ENCODE measurements around the gene NEBL. TPM values are rescaled to one million over a fixed set of nuclear protein-coding genes. Genes with fewer than 3 reads are reported as not detected.

NEBL gene
- total and polyA plus RNA-seq, 4 donors, result 19.4 to 74.7 (median 50.1) TPM

DNA sequence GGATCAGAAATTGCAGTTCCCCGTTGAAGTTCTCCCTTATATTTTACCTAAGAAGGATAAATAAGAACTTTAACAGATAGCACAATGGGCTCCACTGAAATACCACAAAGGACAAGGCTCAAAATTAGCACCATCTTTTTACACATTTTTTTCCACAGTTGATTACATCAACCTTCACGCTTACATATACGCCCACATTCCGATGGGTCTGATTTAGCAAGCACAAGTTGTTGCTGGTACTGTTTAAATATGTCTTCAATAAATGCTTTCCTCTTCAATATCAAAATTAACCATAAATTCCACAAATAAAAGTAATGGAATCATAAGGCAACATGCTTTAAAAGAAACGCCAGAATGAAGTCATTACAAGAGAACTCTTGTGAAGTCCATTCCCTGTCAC lies 79.5 kb downstream of the NEBL start:
- 93 to 96% methylated on average over 5 of the region's 5 CpGs for WGBS, 2 donors
- TF ChIP-seq, protein P1, sequence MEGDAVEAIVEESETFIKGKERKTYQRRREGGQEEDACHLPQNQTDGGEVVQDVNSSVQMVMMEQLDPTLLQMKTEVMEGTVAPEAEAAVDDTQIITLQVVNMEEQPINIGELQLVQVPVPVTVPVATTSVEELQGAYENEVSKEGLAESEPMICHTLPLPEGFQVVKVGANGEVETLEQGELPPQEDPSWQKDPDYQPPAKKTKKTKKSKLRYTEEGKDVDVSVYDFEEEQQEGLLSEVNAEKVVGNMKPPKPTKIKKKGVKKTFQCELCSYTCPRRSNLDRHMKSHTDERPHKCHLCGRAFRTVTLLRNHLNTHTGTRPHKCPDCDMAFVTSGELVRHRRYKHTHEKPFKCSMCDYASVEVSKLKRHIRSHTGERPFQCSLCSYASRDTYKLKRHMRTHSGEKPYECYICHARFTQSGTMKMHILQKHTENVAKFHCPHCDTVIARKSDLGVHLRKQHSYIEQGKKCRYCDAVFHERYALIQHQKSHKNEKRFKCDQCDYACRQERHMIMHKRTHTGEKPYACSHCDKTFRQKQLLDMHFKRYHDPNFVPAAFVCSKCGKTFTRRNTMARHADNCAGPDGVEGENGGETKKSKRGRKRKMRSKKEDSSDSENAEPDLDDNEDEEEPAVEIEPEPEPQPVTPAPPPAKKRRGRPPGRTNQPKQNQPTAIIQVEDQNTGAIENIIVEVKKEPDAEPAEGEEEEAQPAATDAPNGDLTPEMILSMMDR (IDR thresholded peaks at IDR 0.05; ENCODE audit: control extremely low read depth, extremely low read depth), result no peak
- Histone ChIP-seq H3K36me3 (ENCODE audit: control insufficient read depth in 4 of 4, insufficient read depth in 4 of 4, low read length in 4 of 4) (peaks cover 0 to 8% (median 4%) of the 10 kb centered on the region in 4 donors), H3K4me1 (ENCODE audit: control insufficient read depth in 5 of 5, insufficient read depth in 5 of 5, low read length in 5 of 5) (no peaks in the 10 kb centered on the region), H3K9me3 (ENCODE audit: control insufficient read depth in 4 of 4, insufficient read depth in 3 of 4, low read length in 3 of 4) (no peaks in the 10 kb centered on the region), H3K9ac (ENCODE audit: insufficient read depth in 1 of 2, low read length in 2 of 2) (no peak overlapping the region), H3K4me3 (no peak overlapping the region), H3K27me3 (ENCODE audit: control insufficient read depth in 3 of 3, insufficient read depth in 3 of 3, low read length in 2 of 3) (no peaks in the 10 kb centered on the region), H3K27ac (ENCODE audit: low read depth in 1 of 2, low read length in 1 of 2) (no peak overlapping the region)
- DNase-seq (no peak), ATAC-seq (ENCODE audit: insufficient read depth, low FRiP score) (no peak)

GRCh38 chr10:20817116-20817515 lies 80.0 kb downstream of the NEBL start:
- Histone ChIP-seq H3K9me3 (ENCODE audit: control insufficient read depth in 4 of 4, insufficient read depth in 3 of 4, low read length in 3 of 4) (no peaks in the 10 kb centered on the region), H3K9ac (ENCODE audit: insufficient read depth in 1 of 2, low read length in 2 of 2) (no peak overlapping the region), H3K27ac (ENCODE audit: low read depth in 1 of 2, low read length in 1 of 2) (no peak overlapping the region), H3K36me3 (ENCODE audit: control insufficient read depth in 4 of 4, insufficient read depth in 4 of 4, low read length in 4 of 4) (peaks cover 0 to 8% (median 4%) of the 10 kb centered on the region in 4 donors), H3K4me1 (ENCODE audit: control insufficient read depth in 5 of 5, insufficient read depth in 5 of 5, low read length in 5 of 5) (no peaks in the 10 kb centered on the region), H3K4me3 (no peak overlapping the region), H3K27me3 (ENCODE audit: control insufficient read depth in 3 of 3, insufficient read depth in 3 of 3, low read length in 2 of 3) (no peaks in the 10 kb centered on the region)
- 88 to 93% methylated on average over 3 of the region's 3 CpGs for WGBS, 2 donors
- TF ChIP-seq, protein P1 (IDR thresholded peaks at IDR 0.05; ENCODE audit: control extremely low read depth, extremely low read depth), result no peak
- ATAC-seq (ENCODE audit: insufficient read depth, low FRiP score) (no peak), DNase-seq (no peak)

DNA sequence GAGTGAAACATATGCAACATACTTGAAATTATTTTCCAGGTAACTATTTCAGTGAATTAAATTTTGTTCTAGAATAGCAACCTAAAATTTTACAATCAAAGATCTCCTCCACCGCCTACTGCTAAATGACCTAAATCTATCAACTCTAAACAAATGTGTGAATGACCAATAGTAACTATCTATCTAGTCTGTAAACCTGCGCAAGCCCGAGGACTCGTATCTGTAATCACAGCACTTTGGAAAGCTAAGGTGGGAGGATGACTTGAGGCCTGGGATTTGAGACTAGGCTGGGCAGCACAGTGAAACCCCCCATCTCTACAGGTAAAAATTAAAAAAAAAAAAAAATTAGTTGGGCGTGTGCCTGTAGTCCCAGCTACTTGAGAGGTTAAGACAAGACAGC lies 83.0 kb downstream of the NEBL start:
- Histone ChIP-seq H3K4me3 (no peak overlapping the region), H3K27ac (ENCODE audit: low read depth in 1 of 2, low read length in 1 of 2) (no peak overlapping the region), H3K4me1 (ENCODE audit: control insufficient read depth in 5 of 5, insufficient read depth in 5 of 5, low read length in 5 of 5) (peaks cover 0 to 6% (median 0%) of the 10 kb centered on the region in 5 donors), H3K36me3 (ENCODE audit: control insufficient read depth in 4 of 4, insufficient read depth in 4 of 4, low read length in 4 of 4) (peaks cover 0 to 10% (median under 1%) of the 10 kb centered on the region in 4 donors), H3K9ac (ENCODE audit: insufficient read depth in 1 of 2, low read length in 2 of 2) (no peak overlapping the region), H3K9me3 (ENCODE audit: control insufficient read depth in 4 of 4, insufficient read depth in 3 of 4, low read length in 3 of 4) (no peaks in the 10 kb centered on the region), H3K27me3 (ENCODE audit: control insufficient read depth in 3 of 3, insufficient read depth in 3 of 3, low read length in 2 of 3) (no peaks in the 10 kb centered on the region)
- ATAC-seq (ENCODE audit: insufficient read depth, low FRiP score) (no peak), DNase-seq (no peak)
- TF ChIP-seq, protein P1 (IDR thresholded peaks at IDR 0.05; ENCODE audit: control extremely low read depth, extremely low read depth), result no peak
- WGBS, 2 donors, result 94% methylated on average over 5 of the region's 5 CpGs

DNA sequence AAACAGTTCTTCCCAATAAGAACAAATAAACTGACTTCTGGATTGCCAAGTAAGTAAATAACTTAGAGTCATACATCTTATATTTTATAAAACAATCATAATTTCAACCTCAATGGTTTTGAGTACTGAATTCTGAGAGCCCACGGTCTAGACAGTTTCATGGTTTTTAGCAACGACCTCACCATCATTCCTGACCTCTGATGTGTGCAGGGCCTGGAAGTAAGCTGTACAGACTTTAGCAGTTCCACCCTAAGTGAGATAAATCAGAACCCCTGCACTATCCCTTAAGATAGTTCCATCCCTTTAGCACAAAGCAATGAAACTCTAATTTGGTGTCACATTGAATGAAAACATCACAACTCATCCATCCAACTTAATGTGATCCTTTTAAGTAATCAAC lies 86.0 kb downstream of the NEBL start:
- DNase-seq (no peak), ATAC-seq (ENCODE audit: insufficient read depth, low FRiP score) (no peak)
- Histone ChIP-seq H3K9me3 (ENCODE audit: control insufficient read depth in 4 of 4, insufficient read depth in 3 of 4, low read length in 3 of 4) (no peaks in the 10 kb centered on the region), H3K27me3 (ENCODE audit: control insufficient read depth in 3 of 3, insufficient read depth in 3 of 3, low read length in 2 of 3) (no peaks in the 10 kb centered on the region), H3K36me3 (ENCODE audit: control insufficient read depth in 4 of 4, insufficient read depth in 4 of 4, low read length in 4 of 4) (peaks cover 0 to 10% (median under 1%) of the 10 kb centered on the region in 4 donors), H3K4me3 (no peak overlapping the region), H3K9ac (ENCODE audit: insufficient read depth in 1 of 2, low read length in 2 of 2) (no peak overlapping the region), H3K27ac (ENCODE audit: low read depth in 1 of 2, low read length in 1 of 2) (no peak overlapping the region), H3K4me1 (ENCODE audit: control insufficient read depth in 5 of 5, insufficient read depth in 5 of 5, low read length in 5 of 5) (peaks cover 0 to 12% (median 0%) of the 10 kb centered on the region in 5 donors)
- TF ChIP-seq, protein P1 (IDR thresholded peaks at IDR 0.05; ENCODE audit: control extremely low read depth, extremely low read depth), result no peak
- WGBS, 2 donors, result 64 to 69% methylated on average over 2 of the region's 2 CpGs
